ENCODE results near the gene INS.
"Not testable (repeated sequence)": the region's sequence is repeated elsewhere in the genome, so short reads cannot be mapped to it uniquely, and the experiment has no call there.

The INS gene

GRCh38 chr11:2180789-2181370, 19.9 kb upstream of the INS start:
- no peak for DNase-seq (ENCODE audit: low read depth)

GRCh38 chr11:2180347-2180746, 19.3 kb upstream of the INS start:
- DNase-seq (ENCODE audit: low read depth): no peak

- no peak for DNase-seq (ENCODE audit: low read depth)
Observed at GRCh38 chr11:2179516-2179915, 18.5 kb upstream of the INS start.

GRCh38 chr11:2178906-2179494, 18.0 kb upstream of the INS start:
- no peak for DNase-seq (ENCODE audit: low read depth)

- DNase-seq (ENCODE audit: low read depth): not testable (repeated sequence)
Observed at GRCh38 chr11:2178055-2178773, 17.2 kb upstream of the INS start.

GRCh38 chr11:2177076-2177475, 16.1 kb upstream of the INS start:
- no peak for DNase-seq (ENCODE audit: low read depth)

- no peak for DNase-seq (ENCODE audit: low read depth)
Observed at GRCh38 chr11:2176389-2176900, 15.4 kb upstream of the INS start.

- DNase-seq (ENCODE audit: low read depth): no peak
Observed at GRCh38 chr11:2175659-2176058, 14.7 kb upstream of the INS start.

GRCh38 chr11:2174361-2174760, 13.4 kb upstream of the INS start:
- no peak for DNase-seq (ENCODE audit: low read depth)

- DNase-seq (ENCODE audit: low read depth): no peak
Observed at GRCh38 chr11:2173761-2174160, 12.8 kb upstream of the INS start.

GRCh38 chr11:2173150-2173693, 12.2 kb upstream of the INS start:
- DNase-seq (ENCODE audit: low read depth): no peak

GRCh38 chr11:2172676-2173075, 11.7 kb upstream of the INS start:
- DNase-seq (ENCODE audit: low read depth): no peak

- DNase-seq (ENCODE audit: low read depth): no peak
Observed at GRCh38 chr11:2171591-2172003, 10.6 kb upstream of the INS start, which contains the start of gene TH. TH (minus strand) TSS chr11:2171815; CDS start chr11:2171786, 29 bp downstream.

GRCh38 chr11:2169626-2170570, 8.9 kb upstream of the INS start:
- DNase-seq (ENCODE audit: low read depth): no peak

- DNase-seq (ENCODE audit: low read depth): no peak
Observed at GRCh38 chr11:2169005-2169378, 8.0 kb upstream of the INS start.

GRCh38 chr11:2168286-2169004, 7.4 kb upstream of the INS start:
- DNase-seq (ENCODE audit: low read depth): no peak

- DNase-seq (ENCODE audit: low read depth): no peak
Observed at GRCh38 chr11:2167141-2168045, 6.4 kb upstream of the INS start.

- no peak for DNase-seq (ENCODE audit: low read depth)
Observed at GRCh38 chr11:2166091-2166851, 5.3 kb upstream of the INS start.

- DNase-seq (ENCODE audit: low read depth): no peak
Observed at GRCh38 chr11:2165571-2165970, 4.6 kb upstream of the INS start.

Measured in CMK (cell line).